Mesothelial cell of epicardium (in vitro differentiated cells): ENCODE data around the gene HEATR9. TPM values are rescaled to one million over a fixed set of nuclear protein-coding genes. Genes with fewer than 3 reads are reported as not detected.

Source experiments
- DNase-seq, 2 experiments: peaks; one replicate each; pipeline ENCODE4 v3.0.0; 2021; ENCODE audit warnings: low spot score in 2 of 2; ENCODE audit not compliant: unreplicated experiment in 2 of 2
- H3K27ac Mint-ChIP-seq: 2 replicates; pipeline ENCODE4 v1.8.0; 2021; ENCODE audit warnings: mixed read lengths
- H3K27me3 Mint-ChIP-seq: 2 replicates; pipeline ENCODE4 v1.8.0; 2021; ENCODE audit warnings: low read depth, mixed read lengths
- H3K36me3 Mint-ChIP-seq: 2 replicates; pipeline ENCODE4 v1.8.0; 2021; ENCODE audit warnings: mixed read lengths
- H3K4me1 Mint-ChIP-seq: 2 replicates; pipeline ENCODE4 v1.8.0; 2021; ENCODE audit warnings: mixed read lengths
- H3K4me3 Mint-ChIP-seq: 2 replicates; pipeline ENCODE4 v1.8.0; 2021; ENCODE audit warnings: mild to moderate bottlenecking, moderate library complexity, mixed read lengths
- H3K9me3 Mint-ChIP-seq: 2 replicates; pipeline ENCODE4 v1.8.0; 2021; ENCODE audit warnings: mixed read lengths
- total RNA-seq: library from RNA; stranded (reverse); gene quantifications from 3 replicates; pipeline ENCODE4 v1.2.1, GENCODE V29; 2021
- TF ChIP-seq, protein P1 (sequence below): fragments of 200-600 bp; sonication (generic); IDR thresholded peaks from one replicate; pipeline ENCODE4 v1.5.0; 2021; ENCODE audit warnings: antibody characterized with exemption; ENCODE audit not compliant: unreplicated experiment

Gene HEATR9
- total RNA-seq, 1 donor from 2014 or later: not detected

DNA sequence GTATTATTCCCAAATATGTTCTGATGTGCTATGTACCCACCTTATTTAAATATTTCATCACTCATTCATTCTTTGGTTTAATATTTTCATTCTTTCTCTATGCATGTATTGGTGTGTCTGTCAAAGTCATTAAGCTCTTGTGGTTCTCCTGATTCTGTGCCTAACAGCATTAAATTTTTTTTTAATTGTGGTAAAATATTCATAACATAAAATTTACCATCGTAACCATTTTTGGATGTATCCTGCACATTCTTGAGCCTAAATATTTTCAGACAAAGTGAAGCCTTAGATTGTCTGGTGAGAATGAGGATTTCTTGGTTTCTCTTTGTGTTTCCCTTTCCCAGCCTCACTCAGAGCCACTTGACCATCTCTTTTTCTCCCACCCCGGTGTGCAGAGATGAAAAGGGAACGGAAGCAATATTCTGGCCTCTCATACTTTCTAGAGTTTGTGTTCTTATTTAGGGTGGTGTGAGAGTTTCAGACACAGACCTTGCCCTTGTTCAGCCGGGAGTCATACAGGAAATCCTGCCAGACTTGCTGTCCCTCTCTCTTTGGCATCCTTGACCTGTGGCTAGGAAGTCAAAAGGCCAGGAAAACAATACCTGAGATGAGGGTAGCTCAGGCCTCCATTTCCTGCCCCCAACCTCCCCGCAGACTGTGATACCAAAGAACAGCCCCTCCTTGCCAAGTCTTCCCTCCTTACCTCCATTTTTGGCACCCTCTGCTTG, 6.5 kb upstream of the HEATR9 start:
- Mint-ChIP-seq H3K36me3 (no peaks in the 10 kb centered on the region), H3K4me1 (no peaks in the 10 kb centered on the region), H3K27me3 (no peaks in the 10 kb centered on the region), H3K27ac (no peak overlapping the region), H3K4me3 (no peak overlapping the region), H3K9me3 (no peaks in the 10 kb centered on the region)
- TF ChIP-seq, protein P1, sequence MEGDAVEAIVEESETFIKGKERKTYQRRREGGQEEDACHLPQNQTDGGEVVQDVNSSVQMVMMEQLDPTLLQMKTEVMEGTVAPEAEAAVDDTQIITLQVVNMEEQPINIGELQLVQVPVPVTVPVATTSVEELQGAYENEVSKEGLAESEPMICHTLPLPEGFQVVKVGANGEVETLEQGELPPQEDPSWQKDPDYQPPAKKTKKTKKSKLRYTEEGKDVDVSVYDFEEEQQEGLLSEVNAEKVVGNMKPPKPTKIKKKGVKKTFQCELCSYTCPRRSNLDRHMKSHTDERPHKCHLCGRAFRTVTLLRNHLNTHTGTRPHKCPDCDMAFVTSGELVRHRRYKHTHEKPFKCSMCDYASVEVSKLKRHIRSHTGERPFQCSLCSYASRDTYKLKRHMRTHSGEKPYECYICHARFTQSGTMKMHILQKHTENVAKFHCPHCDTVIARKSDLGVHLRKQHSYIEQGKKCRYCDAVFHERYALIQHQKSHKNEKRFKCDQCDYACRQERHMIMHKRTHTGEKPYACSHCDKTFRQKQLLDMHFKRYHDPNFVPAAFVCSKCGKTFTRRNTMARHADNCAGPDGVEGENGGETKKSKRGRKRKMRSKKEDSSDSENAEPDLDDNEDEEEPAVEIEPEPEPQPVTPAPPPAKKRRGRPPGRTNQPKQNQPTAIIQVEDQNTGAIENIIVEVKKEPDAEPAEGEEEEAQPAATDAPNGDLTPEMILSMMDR: no peak
- DNase-seq: no peak

DNA sequence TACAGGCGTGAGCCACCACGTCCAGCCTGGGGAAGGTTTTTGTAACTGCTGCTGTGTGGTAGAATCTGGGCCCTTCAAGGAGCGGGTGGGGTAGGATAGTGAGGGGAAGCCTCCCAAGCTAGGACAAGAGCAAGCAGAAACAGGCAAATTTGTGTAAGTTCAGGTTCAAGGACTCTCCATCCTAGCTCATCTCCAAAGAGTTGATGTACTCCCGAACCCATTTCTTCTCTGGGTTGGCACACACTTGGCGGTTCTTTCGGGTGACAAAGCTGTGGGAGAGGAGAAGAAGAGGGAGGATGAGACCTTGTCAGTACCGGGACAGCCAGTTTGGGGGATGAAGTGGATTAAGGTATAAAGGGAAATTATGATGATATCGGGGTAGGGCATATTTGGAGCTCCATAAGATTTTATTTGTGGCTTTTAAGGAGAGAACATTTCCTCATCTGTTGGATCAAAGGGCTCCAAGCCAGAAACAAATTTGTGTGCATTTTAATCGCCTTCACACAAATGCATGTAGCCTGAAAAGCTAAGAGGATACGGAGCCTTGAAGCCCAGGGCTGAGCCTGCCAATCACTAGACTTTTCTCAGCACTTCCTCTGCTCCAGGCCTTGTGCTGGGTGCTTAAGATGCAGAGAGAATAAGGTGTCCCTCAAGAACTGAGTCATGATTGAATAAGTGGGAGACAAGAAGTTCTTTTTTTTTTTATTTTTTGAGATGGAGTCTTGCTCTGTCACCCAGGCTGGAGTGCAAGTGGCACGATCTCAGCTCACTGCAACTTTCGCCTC, 3.7 kb upstream of the HEATR9 start:
- Mint-ChIP-seq H3K27me3 (no peaks in the 10 kb centered on the region), H3K27ac (no peak overlapping the region), H3K36me3 (no peaks in the 10 kb centered on the region), H3K4me3 (no peak overlapping the region), H3K4me1 (no peaks in the 10 kb centered on the region), H3K9me3 (no peaks in the 10 kb centered on the region)
- DNase-seq: no peak
- TF ChIP-seq, protein P1: no peak

DNA sequence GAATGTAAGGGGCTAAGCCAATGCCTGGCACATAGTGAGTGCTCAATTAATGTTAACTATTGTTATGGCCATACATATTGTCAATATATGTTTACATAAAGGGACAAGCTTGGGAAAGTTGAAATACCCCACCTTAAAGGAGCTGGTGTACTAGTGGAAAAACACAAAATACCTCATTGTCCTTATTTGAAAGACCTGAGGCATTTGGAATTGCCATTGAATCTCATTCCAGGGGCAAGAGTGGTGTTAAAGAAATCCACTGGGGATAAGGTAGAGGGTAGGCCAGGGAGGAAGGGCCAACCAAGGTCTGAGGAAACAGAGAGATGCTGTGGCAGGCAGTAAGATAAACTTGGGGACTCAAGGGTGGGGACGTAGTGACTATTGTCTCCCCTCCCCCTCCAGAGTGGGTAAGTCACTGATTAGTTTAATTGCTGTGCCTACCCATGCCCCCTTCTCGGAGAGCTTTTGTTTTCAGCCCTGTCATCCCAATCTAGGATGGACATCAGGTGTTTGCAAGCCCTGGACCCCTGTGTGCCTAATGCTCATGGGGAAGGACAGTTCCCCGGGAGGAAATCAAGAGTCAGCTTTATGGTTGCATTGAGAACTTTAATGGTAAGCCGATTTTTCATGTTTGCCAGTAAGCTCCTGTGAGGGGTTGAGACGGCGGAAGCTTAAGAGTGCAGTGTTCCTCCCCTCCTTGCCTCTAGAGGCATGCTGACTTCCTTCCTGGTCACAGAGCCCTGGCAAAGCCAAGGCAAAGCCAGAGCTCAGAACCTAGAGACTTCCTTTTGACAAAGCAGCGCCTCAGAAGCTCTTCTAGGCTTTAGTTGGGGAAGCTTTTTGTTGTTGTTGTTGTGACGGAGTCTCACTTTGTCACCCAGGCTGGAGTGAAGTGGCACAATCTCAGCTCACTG, 2.5 kb upstream of the HEATR9 start:
- H3K36me3 Mint-ChIP-seq: no peaks in the 10 kb centered on the region
- H3K27me3 Mint-ChIP-seq: no peaks in the 10 kb centered on the region
- H3K4me3 Mint-ChIP-seq: no peak overlapping the region
- TF ChIP-seq, protein P1: no peak
- H3K4me1 Mint-ChIP-seq: peaks cover 4% of the 10 kb centered on the region
- no peaks in the 10 kb centered on the region for H3K9me3 Mint-ChIP-seq
- no peak overlapping the region for H3K27ac Mint-ChIP-seq
- no peak for DNase-seq

DNA sequence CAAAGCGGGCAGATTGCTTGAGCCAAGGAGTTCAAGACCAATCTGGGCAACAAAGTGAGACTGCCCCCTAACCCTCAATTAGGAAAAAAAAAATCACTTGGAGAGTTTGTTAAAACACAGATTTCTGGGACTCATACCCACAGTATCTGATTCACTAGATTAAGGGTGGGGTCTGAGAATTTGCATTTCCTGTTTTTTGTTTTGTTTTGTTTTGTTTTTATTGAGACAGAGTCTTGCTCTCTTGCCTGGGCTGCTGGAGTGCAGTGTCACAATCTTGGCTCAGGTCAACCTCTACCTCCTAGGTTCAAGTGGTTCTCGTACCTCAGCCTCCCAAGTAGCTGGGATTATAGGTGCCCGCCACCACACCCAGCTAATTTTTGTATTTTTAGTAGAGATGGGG, 1.1 kb downstream of the HEATR9 start:
- peaks cover 8% of the 10 kb centered on the region for H3K4me1 Mint-ChIP-seq

More for the DNA sequence above, 1.1 kb downstream of the HEATR9 start:
- Mint-ChIP-seq H3K27ac (no peak overlapping the region), H3K4me3 (no peak overlapping the region), H3K36me3 (peaks cover 4% of the 10 kb centered on the region), H3K27me3 (no peaks in the 10 kb centered on the region), H3K9me3 (no peaks in the 10 kb centered on the region)
- DNase-seq: no peak
- TF ChIP-seq, protein P1: no peak
